Natural killer cell (primary cell): Measurements from ENCODE around the gene VWC2. TPM values are rescaled to one million over a fixed set of nuclear protein-coding genes. Genes with fewer than 3 reads are reported as not detected.

ENCODE experiments used
- ATAC-seq, 3 donors: fragments of 150-1000 bp in 2 of 3; fragments of 200-7000 bp in 1 of 3; cut with Tn5 transposase; 1 replicate in 1 of 3; 2 replicates in 2 of 3; pipeline ENCODE4 v1.10.0; 2021; ENCODE audit warnings: mild to moderate bottlenecking in 2 of 3, moderate library complexity in 2 of 3
- DNase-seq, 2 donors: peaks; one replicate each; pipeline versions ENCODE4 v3.0.0 to v3.0.0-alpha.2; 2013 to 2021; ENCODE audit warnings: mixed read lengths in 1 of 2
- H3K27ac ChIP-seq: one replicate; pipeline ENCODE4 v1.5.1; 2013; ENCODE audit warnings: mild to moderate bottlenecking, low read length
- H3K27me3 ChIP-seq: one replicate; pipeline ENCODE4 v1.6.1; 2013; ENCODE audit warnings: low read length; ENCODE audit not compliant: control insufficient read depth, insufficient read depth
- H3K36me3 ChIP-seq: one replicate; pipeline ENCODE4 v1.6.1; 2013; ENCODE audit warnings: low read length; ENCODE audit not compliant: control insufficient read depth, insufficient read depth
- H3K4me1 ChIP-seq: one replicate; pipeline ENCODE4 v1.6.1; 2013; ENCODE audit warnings: low read length; ENCODE audit not compliant: control insufficient read depth, insufficient read depth
- H3K4me3 ChIP-seq: one replicate; pipeline ENCODE4 v1.5.1; 2013; ENCODE audit warnings: low read length
- H3K9me3 ChIP-seq: one replicate; pipeline ENCODE4 v1.6.1; 2013; ENCODE audit warnings: low read length; ENCODE audit not compliant: control insufficient read depth, insufficient read depth
- H3K27ac Mint-ChIP-seq, 2 donors: one replicate each; pipeline ENCODE4 v1.8.0; 2022; ENCODE audit warnings: mild to moderate bottlenecking in 2 of 2, mixed read lengths in 2 of 2, moderate library complexity in 1 of 2
- H3K27me3 Mint-ChIP-seq, 2 donors: one replicate each; pipeline ENCODE4 v1.8.0; 2022; ENCODE audit warnings: low read depth in 2 of 2, mixed read lengths in 2 of 2
- H3K36me3 Mint-ChIP-seq: one replicate; pipeline ENCODE4 v1.8.0; 2022; ENCODE audit warnings: mixed read lengths
- H3K4me1 Mint-ChIP-seq, 2 donors: one replicate each; pipeline ENCODE4 v1.8.0; 2022; ENCODE audit warnings: mixed read lengths in 2 of 2
- H3K4me3 Mint-ChIP-seq: one replicate; pipeline ENCODE4 v1.8.0; 2022; ENCODE audit warnings: mild to moderate bottlenecking, moderate library complexity, mixed read lengths
- H3K9me3 Mint-ChIP-seq, 2 donors: one replicate each; pipeline ENCODE4 v1.8.0; 2022; ENCODE audit warnings: mixed read lengths in 2 of 2
- CTCF ChIP-seq: fragments of 200-600 bp; IDR thresholded peaks from one replicate; pipeline ENCODE4 v1.8.0; 2022; ENCODE audit warnings: antibody characterized with exemption
- WGBS: methylation state at CpG from one replicate; pipeline ENCODE4 v1.1.7; 2013; ENCODE audit warnings: missing lambda C conversion rate; ENCODE audit not compliant: insufficient coverage; 5-methylcytosine and 5-hydroxymethylcytosine counted together
- intact Hi-C: fragments of 100-400 bp; cut with micrococcal nuclease; formaldehyde crosslinking; loops from one replicate; pipeline ENCODE4 v1.14.2; 2022
- total RNA-seq, 4 donors: library from RNA; stranded (reverse); fragments of 120-200 nt in 1 of 4; gene quantifications; one replicate each; pipeline versions ENCODE4 v1.2.3 to v1.2.4, GENCODE V29; 2013 to 2022

The VWC2 gene
- total RNA-seq, 3 donors from 2014 or later (not counting 1 experiment from before 2014, with no cell fraction given), result not detected

GRCh38 chr7:49783446-49783845 is 10.0 kb downstream of the VWC2 start:
- intact Hi-C loops, result no loop called here
- no peak for ATAC-seq
- no peaks in the 10 kb centered on the region for H3K4me1 Mint-ChIP-seq
- Histone ChIP-seq H3K9me3 (peaks cover 4% of the 10 kb centered on the region), H3K4me3 (no peak overlapping the region), H3K27me3 (no peaks in the 10 kb centered on the region), H3K4me1 (no peaks in the 10 kb centered on the region), H3K36me3 (no peaks in the 10 kb centered on the region), H3K27ac (no peak overlapping the region)
- no peak for DNase-seq
- H3K27me3 Mint-ChIP-seq, result peaks cover 3 to 12% of the 10 kb centered on the region in 2 donors
- TF ChIP-seq CTCF, result no peak
- WGBS, result 89% methylated on average over 7 of the region's 7 CpGs
- H3K27ac Mint-ChIP-seq, result no peak overlapping the region
- peaks cover 3 to 5% of the 10 kb centered on the region in 2 donors for H3K9me3 Mint-ChIP-seq
- H3K4me3 Mint-ChIP-seq, result no peak overlapping the region
- no peaks in the 10 kb centered on the region for H3K36me3 Mint-ChIP-seq

DNA sequence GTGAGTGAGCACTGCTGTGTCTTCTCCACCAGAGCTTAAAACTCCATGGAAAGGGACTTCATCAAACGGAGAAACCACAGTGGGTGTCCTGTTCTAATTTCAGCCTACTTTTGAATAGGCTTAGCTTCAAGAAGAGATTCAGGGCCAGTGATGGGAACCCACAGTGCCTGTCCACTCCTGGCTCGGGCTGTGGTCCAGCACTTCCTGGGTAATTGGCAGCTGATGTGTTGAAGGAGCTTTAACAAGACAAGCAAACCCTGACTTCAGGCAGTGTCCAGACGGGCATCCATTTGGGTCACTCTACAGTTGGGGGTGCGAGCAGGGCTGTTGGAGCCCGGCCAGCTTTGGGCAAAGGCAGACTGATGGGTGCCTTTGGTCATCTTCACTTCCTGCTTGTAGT is 14.5 kb downstream of the VWC2 start:
- H3K4me3 Mint-ChIP-seq, result no peak overlapping the region
- H3K27ac Mint-ChIP-seq, result no peak overlapping the region
- DNase-seq (no peak), ATAC-seq (no peak)
- intact Hi-C loops, result no loop called here
- peaks cover 8% of the 10 kb centered on the region in 2 donors for H3K9me3 Mint-ChIP-seq
- Histone ChIP-seq H3K27me3 (no peaks in the 10 kb centered on the region), H3K9me3 (peaks cover 4% of the 10 kb centered on the region), H3K36me3 (no peaks in the 10 kb centered on the region), H3K4me3 (no peak overlapping the region), H3K27ac (no peak overlapping the region), H3K4me1 (no peaks in the 10 kb centered on the region)
- no peaks in the 10 kb centered on the region for H3K4me1 Mint-ChIP-seq
- H3K27me3 Mint-ChIP-seq, result no peaks in the 10 kb centered on the region
- no peaks in the 10 kb centered on the region for H3K36me3 Mint-ChIP-seq
- TF ChIP-seq CTCF, result no peak
- 89% methylated on average over 5 of the region's 5 CpGs for WGBS

DNA sequence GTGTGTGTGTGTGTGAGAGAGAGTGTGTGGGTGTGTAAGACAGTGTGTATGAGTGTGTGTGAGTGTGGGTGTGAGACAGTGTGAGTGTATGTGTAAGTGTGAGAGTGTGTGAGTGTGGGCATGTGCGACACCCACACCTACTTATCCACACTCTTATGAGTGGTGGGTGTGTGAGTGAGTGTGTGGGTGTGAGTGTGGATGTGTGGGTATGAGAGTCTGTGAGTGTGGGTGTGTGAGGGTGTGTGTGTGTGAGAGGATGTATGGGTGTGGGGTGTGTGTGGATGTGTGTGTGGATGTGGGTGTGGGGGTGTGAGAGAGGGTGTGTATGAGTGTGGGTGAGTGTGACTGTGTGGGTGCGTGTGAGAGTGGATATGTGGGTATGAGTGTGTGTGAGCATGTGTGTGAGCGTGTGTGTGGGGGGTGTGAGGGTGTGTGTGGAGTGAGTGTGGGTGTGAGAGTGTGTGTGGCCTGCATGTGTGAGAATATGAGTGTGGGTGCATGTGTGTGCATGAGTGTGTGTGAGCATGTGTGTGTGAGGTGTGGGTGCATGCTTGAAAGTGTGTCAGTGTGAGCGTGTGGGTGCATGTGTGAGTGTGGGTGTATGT is 15.1 kb downstream of the VWC2 start:
- no peak for TF ChIP-seq CTCF
- Mint-ChIP-seq H3K27ac (no peak overlapping the region), H3K4me1 (no peaks in the 10 kb centered on the region), H3K4me3 (no peak overlapping the region), H3K36me3 (no peaks in the 10 kb centered on the region), H3K27me3 (no peaks in the 10 kb centered on the region), H3K9me3 (peaks cover 8% of the 10 kb centered on the region in 2 donors)
- Histone ChIP-seq H3K4me3 (no peak overlapping the region), H3K27me3 (no peaks in the 10 kb centered on the region), H3K36me3 (no peaks in the 10 kb centered on the region), H3K9me3 (peaks cover 4% of the 10 kb centered on the region), H3K27ac (no peak overlapping the region), H3K4me1 (no peaks in the 10 kb centered on the region)
- intact Hi-C loops, result no loop called here
- WGBS, result 90% methylated on average over 3 of the region's 4 CpGs
- peak in 1 of 3 donors; percentile 28 for ATAC-seq
- DNase-seq, result no peak

DNA sequence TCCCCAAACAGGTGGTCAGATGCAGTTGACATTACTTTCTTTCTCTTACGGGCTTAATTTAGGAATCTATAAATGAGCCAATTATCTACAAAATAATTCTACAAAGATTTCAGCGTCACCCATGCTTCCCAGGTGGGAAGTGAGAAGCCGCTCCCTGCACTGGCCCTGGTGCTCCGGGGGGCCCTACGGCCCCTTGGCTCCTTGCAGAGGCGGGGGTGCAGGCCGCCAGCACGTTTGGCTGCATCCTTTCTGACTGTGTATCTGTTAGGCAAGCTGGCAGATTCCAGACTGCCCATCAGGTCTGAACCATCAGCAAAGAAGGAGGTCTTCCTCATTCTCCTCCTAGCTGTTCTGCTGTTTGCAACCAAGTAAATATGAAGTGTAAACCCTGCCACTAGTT is 16.3 kb downstream of the VWC2 start:
- Histone ChIP-seq H3K27me3 (no peaks in the 10 kb centered on the region), H3K4me1 (no peaks in the 10 kb centered on the region), H3K27ac (no peak overlapping the region), H3K4me3 (no peak overlapping the region), H3K9me3 (peaks cover 4% of the 10 kb centered on the region), H3K36me3 (no peaks in the 10 kb centered on the region)
- no peaks in the 10 kb centered on the region for H3K4me1 Mint-ChIP-seq
- no peak overlapping the region for H3K4me3 Mint-ChIP-seq
- H3K27ac Mint-ChIP-seq, result no peak overlapping the region
- DNase-seq (no peak), ATAC-seq (no peak)
- H3K9me3 Mint-ChIP-seq, result peaks cover 9 to 10% of the 10 kb centered on the region in 2 donors
- H3K27me3 Mint-ChIP-seq, result no peaks in the 10 kb centered on the region
- intact Hi-C loops, result no loop called here
- 82% methylated on average over 8 of the region's 8 CpGs for WGBS
- H3K36me3 Mint-ChIP-seq, result no peaks in the 10 kb centered on the region
- no peak for TF ChIP-seq CTCF
